ENCODE results near the gene LPCAT2.

LPCAT2 gene

DNA sequence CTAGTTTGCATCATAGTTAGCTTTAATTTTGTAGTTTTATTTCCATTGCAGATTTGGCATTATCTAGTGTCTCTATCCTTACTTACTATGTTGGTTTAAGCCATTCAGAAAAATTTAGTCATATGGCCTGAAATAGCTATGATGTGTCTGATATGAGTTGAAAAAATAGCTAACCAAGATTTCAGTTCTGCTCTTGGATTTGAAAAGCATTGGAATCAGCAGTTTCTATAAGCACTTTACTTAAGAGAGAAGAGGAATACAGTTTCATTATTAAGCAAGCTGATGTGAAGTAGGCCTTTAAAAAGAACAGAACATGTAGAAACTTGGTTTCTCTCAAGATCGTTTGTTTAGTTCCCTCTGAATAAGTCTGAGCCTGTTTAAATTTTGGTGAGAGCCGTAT, 25.9 kb downstream of the LPCAT2 start:
- Histone ChIP-seq H3K36me3 (ENCODE audit: insufficient read depth, low read length) (no peaks in the 10 kb centered on the region), H3K4me1 (ENCODE audit: insufficient read depth, low read length) (no peaks in the 10 kb centered on the region), H3K9me3 (ENCODE audit: control insufficient read depth, insufficient read depth, low read length) (no peaks in the 10 kb centered on the region), H3K9ac (ENCODE audit: low read depth, low read length) (no peak overlapping the region)

DNA sequence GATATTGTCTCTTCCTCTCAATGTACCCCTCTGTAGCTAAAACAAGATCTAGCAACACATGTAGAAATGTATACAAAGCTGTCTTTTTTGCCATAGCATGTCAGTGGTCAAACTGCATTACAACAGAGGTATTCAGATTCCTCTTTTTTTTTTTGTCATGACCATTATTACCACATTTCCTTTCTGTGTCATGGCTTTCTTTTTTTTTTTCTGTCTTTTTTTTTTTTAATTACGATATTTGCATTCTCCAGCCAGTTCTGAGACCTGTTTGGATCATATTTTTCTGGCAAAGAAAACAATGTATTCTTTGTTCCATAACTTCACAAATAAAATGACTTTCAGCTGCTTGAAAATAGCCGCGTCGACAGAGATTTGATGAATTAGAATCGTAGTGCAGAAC, 30.2 kb downstream of the LPCAT2 start:
- no peaks in the 10 kb centered on the region for H3K36me3 ChIP-seq (ENCODE audit: insufficient read depth, low read length)
- no peaks in the 10 kb centered on the region for H3K4me1 ChIP-seq (ENCODE audit: insufficient read depth, low read length)
- H3K9ac ChIP-seq (ENCODE audit: low read depth, low read length), result no peak overlapping the region
- no peaks in the 10 kb centered on the region for H3K9me3 ChIP-seq (ENCODE audit: control insufficient read depth, insufficient read depth, low read length)

DNA sequence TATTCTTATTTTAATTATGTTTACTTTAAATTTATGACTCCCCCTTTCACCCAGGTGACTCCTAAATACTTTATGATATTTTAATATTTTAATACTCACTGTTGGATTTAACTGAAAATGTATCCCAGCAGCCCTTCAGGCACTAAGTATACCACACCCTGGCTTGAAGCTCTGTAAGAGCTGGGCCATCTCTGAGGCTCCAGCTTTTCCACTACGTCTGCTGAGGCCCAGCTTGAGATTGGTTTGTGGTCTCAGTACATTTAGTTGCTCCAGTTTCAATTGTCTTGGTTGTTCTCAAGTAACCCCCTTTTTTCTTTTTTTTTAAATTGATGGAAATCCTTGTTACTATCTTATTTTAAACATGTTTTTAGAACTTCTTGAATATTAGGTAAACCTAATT, 30.6 kb downstream of the LPCAT2 start:
- H3K36me3 ChIP-seq (ENCODE audit: insufficient read depth, low read length), result no peaks in the 10 kb centered on the region
- no peaks in the 10 kb centered on the region for H3K4me1 ChIP-seq (ENCODE audit: insufficient read depth, low read length)
- H3K9ac ChIP-seq (ENCODE audit: low read depth, low read length), result no peak overlapping the region
- H3K9me3 ChIP-seq (ENCODE audit: control insufficient read depth, insufficient read depth, low read length), result no peaks in the 10 kb centered on the region

DNA sequence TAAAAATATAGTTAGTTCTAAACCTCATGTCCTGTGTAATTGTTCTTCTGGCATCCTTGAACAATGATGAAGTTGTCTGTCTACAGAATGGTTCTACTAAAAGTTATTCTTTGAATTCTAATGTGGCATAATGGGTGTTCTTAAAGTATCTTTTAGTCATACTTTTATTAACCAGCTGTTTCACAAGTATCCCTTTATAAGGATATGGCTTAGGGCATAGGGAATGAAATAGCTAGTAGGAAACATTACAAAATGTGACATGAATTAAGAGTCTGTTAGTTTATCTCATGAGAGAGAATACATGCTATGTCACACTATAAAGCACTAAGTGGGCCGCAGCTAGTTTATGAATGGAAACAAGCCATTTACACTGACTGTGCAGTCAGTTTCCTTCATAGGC, 31.3 kb downstream of the LPCAT2 start:
- Histone ChIP-seq H3K9ac (ENCODE audit: low read depth, low read length) (no peak overlapping the region), H3K36me3 (ENCODE audit: insufficient read depth, low read length) (no peaks in the 10 kb centered on the region), H3K4me1 (ENCODE audit: insufficient read depth, low read length) (no peaks in the 10 kb centered on the region), H3K9me3 (ENCODE audit: control insufficient read depth, insufficient read depth, low read length) (no peaks in the 10 kb centered on the region)

DNA sequence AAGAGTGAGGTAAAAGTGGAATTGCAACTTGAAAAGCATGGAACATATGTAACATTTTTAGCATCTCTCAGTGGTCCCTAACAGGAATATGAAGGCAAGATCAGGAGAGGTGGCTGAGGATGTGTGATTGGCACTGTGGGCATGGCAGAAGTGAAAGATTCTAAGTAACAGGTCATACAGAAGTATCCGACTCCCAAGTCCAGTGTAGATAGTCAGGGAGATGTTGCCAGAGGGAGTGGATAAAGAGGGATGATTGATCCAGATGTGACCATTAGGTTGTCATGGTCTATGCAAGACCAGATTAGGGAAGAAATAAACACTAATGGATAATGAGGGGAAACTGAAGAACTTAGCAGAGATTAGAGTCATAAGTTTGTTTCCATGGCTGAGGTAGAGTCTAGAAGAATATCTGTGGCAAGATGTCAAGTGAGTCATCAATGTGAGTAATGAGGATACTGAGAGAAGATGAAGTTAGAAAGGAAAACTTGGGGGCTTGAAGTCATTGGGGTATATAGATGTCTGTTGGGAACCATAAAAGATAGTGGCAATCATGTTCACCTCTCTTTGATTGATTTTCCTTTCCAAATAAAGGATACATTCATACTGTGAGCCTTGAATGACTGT, 33.7 kb downstream of the LPCAT2 start:
- no peaks in the 10 kb centered on the region for H3K9me3 ChIP-seq (ENCODE audit: control insufficient read depth, insufficient read depth, low read length)
- no peak overlapping the region for H3K9ac ChIP-seq (ENCODE audit: low read depth, low read length)
- H3K4me1 ChIP-seq (ENCODE audit: insufficient read depth, low read length), result no peaks in the 10 kb centered on the region
- no peaks in the 10 kb centered on the region for H3K36me3 ChIP-seq (ENCODE audit: insufficient read depth, low read length)

DNA sequence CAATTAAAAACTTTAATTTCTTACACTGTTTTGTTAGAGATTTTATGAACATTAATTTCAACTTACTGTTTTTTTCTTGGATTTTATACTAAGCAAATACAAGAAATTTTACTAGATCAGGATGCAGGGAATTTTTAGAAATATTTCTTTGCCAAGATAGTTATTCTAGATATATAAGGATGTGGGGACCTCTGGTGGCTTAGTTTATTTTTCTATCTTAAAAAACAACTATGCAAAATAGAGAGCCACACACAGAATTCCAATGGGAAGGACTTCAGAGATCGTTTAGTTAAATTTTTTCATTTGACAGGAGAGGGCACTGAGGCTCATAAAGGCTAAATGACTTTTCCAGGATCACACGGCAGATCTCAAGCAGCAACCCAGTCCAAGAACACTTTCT, 34.6 kb downstream of the LPCAT2 start:
- no peaks in the 10 kb centered on the region for H3K36me3 ChIP-seq (ENCODE audit: insufficient read depth, low read length)
- H3K4me1 ChIP-seq (ENCODE audit: insufficient read depth, low read length), result no peaks in the 10 kb centered on the region
- H3K9me3 ChIP-seq (ENCODE audit: control insufficient read depth, insufficient read depth, low read length), result no peaks in the 10 kb centered on the region
- H3K9ac ChIP-seq (ENCODE audit: low read depth, low read length), result no peak overlapping the region

DNA sequence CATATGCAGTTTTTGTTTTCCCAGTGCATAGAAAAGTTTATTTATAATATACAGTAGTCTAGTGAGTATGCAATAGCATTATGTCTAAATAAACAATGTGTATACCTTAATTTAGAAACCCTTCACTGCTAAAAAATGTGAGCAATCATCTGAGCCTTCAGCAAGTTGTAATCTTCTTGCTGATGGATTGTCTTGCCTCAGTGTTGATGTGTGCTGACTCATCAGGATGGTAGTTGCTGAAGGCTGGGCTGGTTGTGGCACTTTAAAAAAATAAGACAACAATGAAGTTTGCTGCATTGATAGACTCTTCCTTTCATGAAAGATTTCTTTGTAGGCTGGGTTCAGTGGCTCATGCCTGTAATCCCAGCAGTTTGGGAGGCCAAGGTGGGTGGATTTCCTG, 43.7 kb downstream of the LPCAT2 start:
- 0 out of 2 replicates have a peak, but pooled peaks cover 2% of the 10 kb centered on the region for H3K9me3 ChIP-seq (ENCODE audit: control insufficient read depth, insufficient read depth, low read length)
- no peaks in the 10 kb centered on the region for H3K36me3 ChIP-seq (ENCODE audit: insufficient read depth, low read length)
- H3K4me1 ChIP-seq (ENCODE audit: insufficient read depth, low read length), result no peaks in the 10 kb centered on the region
- no peak overlapping the region for H3K9ac ChIP-seq (ENCODE audit: low read depth, low read length)

DNA sequence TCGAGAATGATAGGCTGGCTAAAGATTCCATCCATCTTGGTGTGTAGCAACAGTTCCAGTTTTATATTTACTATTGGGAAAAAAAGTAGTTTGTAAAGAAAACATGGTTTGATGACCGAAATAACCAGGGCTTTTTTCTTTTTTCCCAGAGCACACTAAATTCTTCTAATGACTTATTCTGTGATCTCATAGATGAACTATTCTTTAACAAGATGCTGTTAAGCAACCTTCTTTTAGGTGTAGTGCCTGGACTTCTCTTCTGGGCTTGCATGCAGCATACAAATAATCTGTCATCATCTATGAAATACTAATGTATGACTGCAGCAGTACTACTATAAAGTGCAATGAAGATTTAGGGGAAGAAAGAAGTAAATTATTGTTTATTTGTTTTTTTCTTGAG, 46.6 kb downstream of the LPCAT2 start:
- Histone ChIP-seq H3K36me3 (ENCODE audit: insufficient read depth, low read length) (no peaks in the 10 kb centered on the region), H3K9me3 (ENCODE audit: control insufficient read depth, insufficient read depth, low read length) (0 out of 2 replicates have a peak, but pooled peaks cover 2% of the 10 kb centered on the region), H3K9ac (ENCODE audit: low read depth, low read length) (no peak overlapping the region), H3K4me1 (ENCODE audit: insufficient read depth, low read length) (no peaks in the 10 kb centered on the region)

DNA sequence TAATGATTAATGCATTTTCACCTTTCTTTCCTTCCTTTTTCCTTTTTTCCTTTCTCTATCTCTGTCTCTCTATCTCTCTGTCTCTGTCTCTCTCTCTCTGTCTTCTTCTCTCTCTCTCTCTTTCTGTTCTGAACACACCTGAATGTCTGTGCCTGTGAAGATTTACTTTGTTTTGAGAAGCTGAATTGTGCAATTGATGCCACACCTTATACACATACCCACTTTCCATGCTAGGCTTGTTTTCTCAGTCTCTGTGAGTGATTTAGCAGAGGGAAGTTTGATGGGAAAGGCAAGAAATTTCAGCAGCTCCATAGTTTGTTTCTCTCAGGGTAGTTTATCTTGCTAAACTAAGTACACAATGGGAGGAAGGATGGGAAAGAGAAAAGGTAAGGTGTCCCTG, 48.3 kb downstream of the LPCAT2 start:
- no peaks in the 10 kb centered on the region for H3K4me1 ChIP-seq (ENCODE audit: insufficient read depth, low read length)
- H3K9ac ChIP-seq (ENCODE audit: low read depth, low read length), result no peak overlapping the region

DNA sequence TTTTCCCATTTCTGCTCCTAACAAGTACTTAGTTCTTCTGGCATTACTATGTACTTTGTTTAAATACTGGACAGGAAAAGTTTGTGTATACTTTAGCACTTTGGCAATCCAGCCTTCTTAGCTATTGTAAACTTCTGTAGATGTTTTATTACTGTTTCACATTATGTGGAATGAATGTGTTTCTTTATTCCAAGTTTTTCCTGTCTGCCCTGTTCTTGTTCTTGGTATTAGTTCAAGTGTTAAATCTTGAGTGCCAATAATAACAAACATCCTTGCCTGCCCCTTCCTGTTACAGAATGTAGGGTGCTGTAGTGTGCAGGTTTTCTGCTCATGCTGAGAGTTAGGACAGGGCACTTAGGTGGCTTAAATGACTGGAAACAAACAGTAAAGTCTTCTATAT, 50.4 kb downstream of the LPCAT2 start:
- no peaks in the 10 kb centered on the region for H3K4me1 ChIP-seq (ENCODE audit: insufficient read depth, low read length)
- H3K9ac ChIP-seq (ENCODE audit: low read depth, low read length), result no peak overlapping the region
- H3K36me3 ChIP-seq (ENCODE audit: insufficient read depth, low read length), result no peaks in the 10 kb centered on the region
- H3K9me3 ChIP-seq (ENCODE audit: control insufficient read depth, insufficient read depth, low read length), result 0 out of 2 replicates have a peak, but pooled peaks cover 2% of the 10 kb centered on the region

More for the DNA sequence above, 48.3 kb downstream of the LPCAT2 start:
- Histone ChIP-seq H3K36me3 (ENCODE audit: insufficient read depth, low read length) (no peaks in the 10 kb centered on the region), H3K9me3 (ENCODE audit: control insufficient read depth, insufficient read depth, low read length) (0 out of 2 replicates have a peak, but pooled peaks cover 2% of the 10 kb centered on the region)

DNA sequence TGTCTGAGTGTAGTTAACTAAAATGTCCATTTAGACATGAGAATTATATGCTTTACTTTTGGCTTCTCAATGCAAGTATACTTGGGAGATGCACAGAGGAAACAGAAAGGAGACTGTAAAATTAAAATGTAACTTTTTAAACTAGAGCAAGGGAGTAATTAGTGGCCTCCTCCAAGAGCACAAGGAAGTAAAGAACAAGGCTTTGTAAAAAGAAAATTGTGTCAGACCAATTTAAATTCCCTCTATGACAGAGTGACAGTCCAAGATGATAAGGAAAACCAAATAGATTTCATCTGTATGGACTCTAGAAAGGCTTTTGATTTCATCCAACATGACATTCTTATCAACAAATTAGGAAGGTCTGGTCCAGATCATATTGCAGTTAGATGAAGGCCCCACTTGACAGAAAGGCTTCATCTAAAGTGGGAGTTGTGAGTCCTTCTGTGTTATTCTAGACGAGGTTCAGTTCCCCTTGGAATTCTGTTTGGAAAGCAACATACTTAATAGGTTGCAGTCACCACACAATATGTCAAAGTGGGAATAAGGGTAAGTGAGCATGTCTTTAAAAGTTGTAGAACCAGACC, 51.2 kb downstream of the LPCAT2 start:
- Histone ChIP-seq H3K4me1 (ENCODE audit: insufficient read depth, low read length) (no peaks in the 10 kb centered on the region), H3K36me3 (ENCODE audit: insufficient read depth, low read length) (no peaks in the 10 kb centered on the region), H3K9me3 (ENCODE audit: control insufficient read depth, insufficient read depth, low read length) (0 out of 2 replicates have a peak, but pooled peaks cover 2% of the 10 kb centered on the region), H3K9ac (ENCODE audit: low read depth, low read length) (no peak overlapping the region)

DNA sequence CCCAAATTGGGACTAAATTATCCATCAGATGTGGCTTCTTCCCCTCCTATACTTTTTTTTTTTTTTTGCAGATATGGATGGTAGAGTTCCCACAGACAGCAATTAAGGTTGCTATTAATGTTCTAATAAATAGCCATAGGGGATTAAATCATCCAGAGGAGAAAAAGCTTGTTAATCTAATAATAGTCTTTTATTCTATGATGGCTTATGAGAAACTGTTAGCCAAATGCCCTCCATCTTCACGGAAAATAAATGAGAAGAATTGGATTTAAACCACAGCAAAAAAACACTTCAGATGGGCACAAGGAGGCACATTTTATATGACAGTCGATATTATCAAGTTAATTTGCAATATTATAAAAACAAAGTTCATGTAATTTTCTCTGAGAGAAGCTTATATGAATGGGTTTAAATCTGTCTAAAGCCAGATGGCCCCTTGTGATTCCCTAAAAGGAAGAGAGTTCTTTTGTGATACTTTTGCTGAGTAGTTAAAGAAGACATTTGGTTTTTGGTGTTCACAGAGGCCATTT, 52.5 kb downstream of the LPCAT2 start:
- H3K36me3 ChIP-seq (ENCODE audit: insufficient read depth, low read length), result no peaks in the 10 kb centered on the region
- H3K4me1 ChIP-seq (ENCODE audit: insufficient read depth, low read length), result no peaks in the 10 kb centered on the region
- no peaks in the 10 kb centered on the region for H3K9me3 ChIP-seq (ENCODE audit: control insufficient read depth, insufficient read depth, low read length)
- H3K9ac ChIP-seq (ENCODE audit: low read depth, low read length), result no peak overlapping the region

DNA sequence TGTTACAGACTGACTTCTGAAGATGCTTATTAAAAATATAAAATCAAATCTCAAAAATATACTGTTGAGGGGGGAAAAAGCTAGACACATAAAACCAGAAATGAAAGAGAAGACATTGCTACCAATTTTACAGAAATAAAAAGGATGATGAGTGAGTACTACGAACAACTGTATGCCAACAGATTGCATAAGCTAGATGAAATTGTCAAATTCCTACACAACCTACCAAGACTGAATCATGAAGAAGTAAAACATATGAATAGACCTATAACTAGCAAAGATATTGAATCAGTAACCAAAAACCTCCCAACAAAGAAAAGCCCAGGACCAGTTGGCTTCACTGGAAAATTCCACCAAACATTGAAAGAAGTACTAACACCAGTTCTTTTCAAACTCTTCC, 54.1 kb downstream of the LPCAT2 start:
- Histone ChIP-seq H3K9ac (ENCODE audit: low read depth, low read length) (no peak overlapping the region), H3K4me1 (ENCODE audit: insufficient read depth, low read length) (no peaks in the 10 kb centered on the region), H3K9me3 (ENCODE audit: control insufficient read depth, insufficient read depth, low read length) (no peaks in the 10 kb centered on the region), H3K36me3 (ENCODE audit: insufficient read depth, low read length) (no peaks in the 10 kb centered on the region)

DNA sequence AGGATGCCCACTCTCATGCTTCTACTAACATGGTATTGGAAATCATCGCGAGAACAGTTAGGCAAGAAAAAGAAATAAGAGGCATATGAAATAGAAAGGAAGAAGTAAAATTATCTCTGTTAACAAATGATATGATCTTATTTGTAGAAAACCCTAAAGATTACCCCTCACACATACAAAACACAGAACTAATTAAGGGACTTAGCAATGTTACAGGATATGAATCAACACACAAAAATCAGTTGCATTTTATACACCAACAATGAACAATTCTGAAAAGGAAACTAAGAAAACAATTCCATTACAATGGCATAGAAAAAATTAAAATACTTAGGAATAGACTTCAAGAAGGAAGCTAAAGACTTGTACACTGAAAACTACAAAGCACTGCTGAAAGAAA, 54.9 kb downstream of the LPCAT2 start:
- H3K36me3 ChIP-seq (ENCODE audit: insufficient read depth, low read length), result no peaks in the 10 kb centered on the region
- H3K9me3 ChIP-seq (ENCODE audit: control insufficient read depth, insufficient read depth, low read length), result no peaks in the 10 kb centered on the region
- no peak overlapping the region for H3K9ac ChIP-seq (ENCODE audit: low read depth, low read length)
- no peaks in the 10 kb centered on the region for H3K4me1 ChIP-seq (ENCODE audit: insufficient read depth, low read length)

DNA sequence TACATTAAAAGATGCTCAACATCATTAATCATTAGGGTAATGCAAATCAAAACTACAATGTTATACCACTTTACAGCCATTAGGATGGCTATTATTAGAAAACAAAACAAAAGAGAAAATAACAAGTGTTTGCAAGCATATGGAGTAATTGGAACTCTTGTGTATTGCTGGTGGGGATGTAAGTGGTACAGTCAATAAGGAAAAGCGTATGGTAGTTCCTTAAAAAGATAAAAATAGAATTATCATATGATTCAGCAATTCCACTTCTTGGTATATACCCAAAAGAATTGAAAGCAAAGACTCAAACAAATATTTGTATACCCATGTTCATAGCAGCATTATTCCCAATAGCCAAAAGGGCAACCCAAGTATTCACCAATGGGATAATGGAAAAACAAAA, 56.2 kb downstream of the LPCAT2 start:
- Histone ChIP-seq H3K9ac (ENCODE audit: low read depth, low read length) (no peak overlapping the region), H3K9me3 (ENCODE audit: control insufficient read depth, insufficient read depth, low read length) (no peaks in the 10 kb centered on the region), H3K36me3 (ENCODE audit: insufficient read depth, low read length) (no peaks in the 10 kb centered on the region), H3K4me1 (ENCODE audit: insufficient read depth, low read length) (no peaks in the 10 kb centered on the region)

Measured in ES-I3 (cell line).